H1 (cell line): ENCODE data around the gene LY6G6F. TPM values are rescaled to one million over a fixed set of nuclear protein-coding genes. Genes with fewer than 3 reads are reported as not detected.
A peak's percentile ranks its signal among the peaks of the same experiment; 100 is the strongest.

Experiments
- CTCF ChIA-PET: fragments of 300-600 bp; sonication (Branson Sonifier 250); formaldehyde crosslinking; loops from one replicate; lab custom pipeline; 2021; ENCODE audit not compliant: partially characterized antibody; lab: Charles Lee
- POLR2A ChIA-PET: fragments of 300-600 bp; sonication (Branson Sonifier 250); formaldehyde crosslinking; loops from one replicate; lab custom pipeline; 2021; ENCODE audit warnings: inconsistent platforms; ENCODE audit not compliant: partially characterized antibody; lab: Charles Lee
- DNase-seq, 2 experiments: peaks; one replicate each; pipeline versions ENCODE4 v3.0.0 to v3.0.0-alpha.2; 2010 to 2022; ENCODE audit warnings: low spot score in 2 of 2, low read depth in 1 of 2, mixed read lengths in 1 of 2
- FAIRE-seq: peaks from 2 replicates; lab custom pipeline; 2011; peaks lifted over from hg19 to GRCh38; lab: Jason Lieb, UNC
- H2AFZ ChIP-seq: 2 replicates; pipeline ENCODE4 v1.8.1; 2012; ENCODE audit warnings: low read length, inconsistent platforms
- H2AK5ac ChIP-seq: 2 replicates; pipeline ENCODE4 v1.6.1; 2013; ENCODE audit warnings: low read depth, low read length
- H2BK120ac ChIP-seq: replicated peaks from 2 replicates; pipeline ENCODE3; 2013; ENCODE audit warnings: low read depth, low read length, inconsistent platforms
- H2BK12ac ChIP-seq: 2 replicates; pipeline ENCODE4 v1.6.1; 2013; ENCODE audit warnings: low read depth, low read length
- H2BK15ac ChIP-seq: 2 replicates; pipeline ENCODE4 v1.6.1; 2013; ENCODE audit warnings: low read length
- H2BK20ac ChIP-seq: 2 replicates; pipeline ENCODE4 v1.6.1; 2013; ENCODE audit warnings: low read length
- H2BK5ac ChIP-seq: 2 replicates; pipeline ENCODE4 v1.6.1; 2013; ENCODE audit warnings: low read depth, low read length
- H3K14ac ChIP-seq: 2 replicates; pipeline ENCODE4 v1.6.1; 2013; ENCODE audit warnings: inconsistent platforms; ENCODE audit not compliant: insufficient read length
- H3K18ac ChIP-seq: 2 replicates; pipeline ENCODE4 v1.6.1; 2013; ENCODE audit warnings: low read length; ENCODE audit errors: extremely low read depth
- H3K23ac ChIP-seq: 2 replicates; pipeline ENCODE4 v1.6.1; 2013; ENCODE audit warnings: inconsistent platforms; ENCODE audit not compliant: insufficient read length
- H3K23me2 ChIP-seq: 2 replicates; pipeline ENCODE4 v1.6.1; 2013; ENCODE audit warnings: low read depth, low read length
- H3K27ac ChIP-seq: 2 replicates; pipeline ENCODE4 v1.6.1; 2011; ENCODE audit warnings: low read depth, low read length, inconsistent platforms
- H3K27me3 ChIP-seq, 4 experiments: replicated peaks in 1 of 4; 1 replicate in 1 of 4; 2 replicates in 3 of 4; pipeline versions ENCODE4 v1.6.1 to v1.8.1; 2011 to 2013; ENCODE audit warnings: low read length in 3 of 4, mild to moderate bottlenecking in 3 of 4, inconsistent platforms in 2 of 4, mixed read lengths in 2 of 4, moderate library complexity in 1 of 4; ENCODE audit not compliant: control insufficient read depth in 3 of 4, insufficient read depth in 3 of 4; ENCODE audit errors: extremely low read depth in 1 of 4
- H3K36me3 ChIP-seq, 4 experiments: 2 replicates each; pipeline versions ENCODE4 v1.6.1 to v1.8.1; 2011 to 2013; ENCODE audit warnings: mild to moderate bottlenecking in 4 of 4, low read length in 3 of 4, moderate library complexity in 2 of 4, control low read depth in 1 of 4, inconsistent platforms in 1 of 4; ENCODE audit not compliant: insufficient read depth in 4 of 4, control insufficient read depth in 2 of 4
- H3K4ac ChIP-seq: replicated peaks from 2 replicates; pipeline ENCODE3; 2013; ENCODE audit warnings: low read length, low read depth, mixed read lengths, inconsistent platforms; ENCODE audit not compliant: insufficient read length
- H3K4me1 ChIP-seq, 4 experiments: replicated peaks in 1 of 4; 1 replicate in 1 of 4; 2 replicates in 3 of 4; pipeline versions ENCODE4 v1.6.1 to v1.8.1; 2011 to 2013; ENCODE audit warnings: low read length in 3 of 4, inconsistent platforms in 2 of 4, mixed read lengths in 1 of 4; ENCODE audit not compliant: insufficient read depth in 4 of 4, control insufficient read depth in 3 of 4
- H3K4me2 ChIP-seq, 2 experiments: 2 replicates each; pipeline versions ENCODE4 v1.6.1 to v1.8.1; 2011 to 2013; ENCODE audit warnings: low read depth in 2 of 2, low read length in 2 of 2, control low read depth in 1 of 2, inconsistent platforms in 1 of 2, mild to moderate bottlenecking in 1 of 2; ENCODE audit not compliant: insufficient read depth in 1 of 2
- H3K4me3 ChIP-seq, 4 experiments: fragments of 200-600, 300-600 bp in 1 of 4; sonication (generic), shearing (Covaris generic), sonication (Bioruptor Twin) in 1 of 4; 2 replicates each; pipeline versions ENCODE4 v1.5.1 to v1.8.1; 2011 to 2016; ENCODE audit warnings: low read length in 4 of 4, low read depth in 3 of 4, control low read depth in 2 of 4, inconsistent platforms in 2 of 4, mild to moderate bottlenecking in 2 of 4, mixed read lengths in 1 of 4, moderate library complexity in 1 of 4; ENCODE audit not compliant: insufficient read depth in 2 of 4; ENCODE audit errors: extremely low read depth in 1 of 4
- H3K56ac ChIP-seq: replicated peaks from 2 replicates; pipeline ENCODE3; 2013; ENCODE audit warnings: low read depth, mild to moderate bottlenecking, mixed read lengths, low read length, inconsistent platforms; ENCODE audit not compliant: insufficient read length
- H3K79me1 ChIP-seq: 2 replicates; pipeline ENCODE4 v1.6.1; 2013; ENCODE audit warnings: low read depth, low read length, control low read depth
- H3K79me2 ChIP-seq, 2 experiments: 2 replicates each; pipeline versions ENCODE4 v1.6.1 to v1.8.1; 2012 to 2013; ENCODE audit warnings: low read length in 2 of 2, mild to moderate bottlenecking in 2 of 2, inconsistent platforms in 1 of 2; ENCODE audit not compliant: insufficient read depth in 2 of 2, control insufficient read depth in 1 of 2
- H3K9ac ChIP-seq, 4 experiments: replicated peaks in 1 of 4; 1 replicate in 1 of 4; 2 replicates in 3 of 4; pipeline versions ENCODE4 v1.6.1 to v1.8.1; 2011 to 2013; ENCODE audit warnings: low read depth in 3 of 4, low read length in 3 of 4, control low read depth in 2 of 4, mild to moderate bottlenecking in 2 of 4, moderate library complexity in 2 of 4, inconsistent platforms in 1 of 4; ENCODE audit errors: extremely low read depth in 1 of 4
- H3K9me3 ChIP-seq, 2 experiments: 2 replicates each; pipeline versions ENCODE4 v1.6.1 to v1.8.1; 2012 to 2013; ENCODE audit warnings: mild to moderate bottlenecking in 2 of 2, moderate library complexity in 2 of 2, control low read depth in 1 of 2, inconsistent platforms in 1 of 2, low read depth in 1 of 2, low read length in 1 of 2, mixed read lengths in 1 of 2; ENCODE audit not compliant: insufficient read depth in 2 of 2
- H4K20me1 ChIP-seq, 2 experiments: replicated peaks in 1 of 2; 2 replicates each; pipeline versions ENCODE3 to v1.8.1; 2011 to 2013; ENCODE audit warnings: inconsistent platforms in 2 of 2, low read length in 2 of 2, mild to moderate bottlenecking in 1 of 2; ENCODE audit not compliant: insufficient read depth in 2 of 2, control insufficient read depth in 1 of 2
- H4K5ac ChIP-seq: 2 replicates; pipeline ENCODE4 v1.6.1; 2013; ENCODE audit warnings: low read length, low read depth, mixed read lengths, inconsistent platforms; ENCODE audit not compliant: insufficient read length
- H4K8ac ChIP-seq: 2 replicates; pipeline ENCODE4 v1.8.0; 2013; ENCODE audit warnings: mild to moderate bottlenecking, moderate library complexity, low read length, inconsistent platforms; ENCODE audit not compliant: insufficient read depth; ENCODE audit errors: extremely low read depth
- H4K91ac ChIP-seq: replicated peaks from 2 replicates; pipeline ENCODE3; 2013; ENCODE audit warnings: low read length, mixed read lengths, inconsistent platforms; ENCODE audit not compliant: insufficient read length
- BACH1 ChIP-seq: IDR thresholded peaks from 2 replicates; pipeline ENCODE4 v1.6.1; 2012; ENCODE audit warnings: low read length, improper control_type of control experiment
- HDAC6 ChIP-seq: IDR thresholded peaks from one replicate; pipeline ENCODE4 v1.7.1; 2012; ENCODE audit warnings: low read depth, mild to moderate bottlenecking, inconsistent platforms, low read length, moderate library complexity
- KDM1A ChIP-seq: fragments of 200-600, 300-600 bp; sonication (generic); IDR thresholded peaks from 2 replicates; pipeline ENCODE4 v1.7.1; 2016; ENCODE audit warnings: mild to moderate bottlenecking, low read length, borderline replicate concordance
- WGBS, 2 experiments: shearing (Covaris generic) in 1 of 2; methylation state at CpG; one replicate each; pipeline versions ENCODE4 v1.1.6 to v1.1.7; 2013 to 2015; ENCODE audit warnings: low lambda C conversion rate in 2 of 2, mixed read lengths in 2 of 2, inconsistent platforms in 1 of 2, low coverage in 1 of 2, missing lambda C conversion rate in 1 of 2; ENCODE audit not compliant: insufficient replicate concordance in 2 of 2, insufficient coverage in 1 of 2, insufficient read length in 1 of 2; ENCODE audit errors: extremely low coverage in 1 of 2, missing lambda C conversion rate in 1 of 2; 5-methylcytosine and 5-hydroxymethylcytosine counted together
- polyA plus RNA-seq, 7 experiments: library from polyadenylated mRNA; depleted of rRNA in 3 of 7; stranded (reverse) in 5 of 7; unstranded in 2 of 7; fragments of >200 nt in 5 of 7; fragments of 200-250 nt in 2 of 7; gene quantifications; 1 replicate in 5 of 7; 2 replicates in 1 of 7; 4 replicates in 1 of 7; pipeline versions ENCODE4 v1.2.1 to v1.2.3, GENCODE V29; 2011 to 2013; ENCODE audit warnings: missing spikeins in 2 of 7, mixed read lengths in 2 of 7
- total RNA-seq: library from RNA; stranded (reverse); fragmentation: NEBNext Ultra II Directional; extraction: Animal tissue kit (Norgen Biotek cat#: 25700); gene quantifications from 2 replicates; pipeline ENCODE4 v1.2.1, GENCODE V29; 2021

Gene LY6G6F
- total and polyA plus RNA-seq, 2 of the 8 experiments (the other 6 are each of a cell fraction or from before 2014, with no cell fraction given) = not detected

- Histone ChIP-seq H3K14ac (no peak overlapping the region), H3K18ac (no peak overlapping the region), H3K79me1 (no peaks in the 10 kb centered on the region), H3K4me1 (peaks cover 0 to 1% (median 0%) of the 10 kb centered on the region in 4 experiments; a peak in 2 of 7 replicates), H3K79me2 (no peaks in the 10 kb centered on the region), H3K4ac (no peak overlapping the region), H3K4me2 (no peak overlapping the region), H4K5ac (no peak overlapping the region), H3K23ac (no peak overlapping the region), H3K27ac (peak overlapping the region; percentile 15; the same call in 1 of the 2 replicates), H4K91ac (no peak overlapping the region), H3K9ac (no peak overlapping the region), H2BK20ac (no peak overlapping the region), H3K27me3 (no peaks in the 10 kb centered on the region), H3K36me3 (peaks cover 6 to 23% (median 17%) of the 10 kb centered on the region in 4 experiments; a peak in 5 of 8 replicates), H2BK15ac (no peak overlapping the region), H4K20me1 (no peaks in the 10 kb centered on the region), H2BK12ac (no peak overlapping the region), H2AK5ac (no peak overlapping the region), H4K8ac (no peak overlapping the region), H2BK5ac (no peak overlapping the region), H2BK120ac (no peak overlapping the region), H3K4me3 (no peak overlapping the region), H3K56ac (no peak overlapping the region), H3K23me2 (no peaks in the 10 kb centered on the region), H2AFZ (no peak overlapping the region), H3K9me3 (no peaks in the 10 kb centered on the region)
- FAIRE-seq = no peak
- POLR2A ChIA-PET = interaction anchor here (0.9 to 6.6 kb wide), 11 partner anchors 9 to 204 kb away, joined by 3 to 33 read pairs (median 4); partner anchors contain the start of genes ABHD16A, ATP6V1G2, BAG6 and EHMT2
- 90% methylated on average over 9 of the region's 9 CpGs; no CpG with 5 or more reads in 1 of the 2 experiments for WGBS, 2 experiments
- DNase-seq = no peak
- CTCF ChIA-PET = interaction anchor here (0.6 to 5.8 kb wide), 13 partner anchors 12 to 103 kb away, joined by 3 to 26 read pairs (median 3); partner anchors contain the start of genes GPANK1, LY6G5B, LY6G5C and VARS1
- TF ChIP-seq KDM1A (no peak), BACH1 (no peak), HDAC6 (no peak)
Measured at GRCh38 chr6:31692886-31693285, 13.8 kb upstream of the LY6G6F start.
